GM12891 (cell line): ENCODE data around the gene EFNB1.

Experiments used
- DNase-seq: peaks from one replicate; pipeline ENCODE4 v3.0.0; 2011; ENCODE audit warnings: low spot score; ENCODE audit not compliant: insufficient read length
- FAIRE-seq: peaks from 2 replicates; lab custom pipeline; 2011; peaks lifted over from hg19 to GRCh38; lab: Jason Lieb, UNC
- PAX5 ChIP-seq: IDR thresholded peaks from 2 replicates; pipeline ENCODE4 v1.6.1; 2011; ENCODE audit warnings: low read length, moderate library complexity, mild to moderate bottlenecking; ENCODE audit not compliant: insufficient read depth, severe bottlenecking
- POLR2A ChIP-seq: IDR thresholded peaks from 2 replicates; pipeline ENCODE4 v1.6.1; 2011; ENCODE audit warnings: low read depth, low read length, control low read depth
- POLR2AphosphoS5 ChIP-seq: IDR thresholded peaks from 2 replicates; pipeline ENCODE4 v1.6.1; 2011; ENCODE audit warnings: low read depth, low read length, control low read depth
- POU2F2 ChIP-seq: IDR thresholded peaks from 2 replicates; pipeline ENCODE4 v1.6.1; 2011; ENCODE audit warnings: low read depth, mild to moderate bottlenecking, control low read depth, low read length, moderate library complexity
- SPI1 ChIP-seq: IDR thresholded peaks from 2 replicates; pipeline ENCODE4 v1.6.1; 2011; ENCODE audit warnings: low read depth, low read length, control low read depth
- TAF1 ChIP-seq: IDR thresholded peaks from 2 replicates; pipeline ENCODE4 v1.6.1; 2011; ENCODE audit warnings: low read depth, low read length, control low read depth

EFNB1 gene

GRCh38 chrX:68834371-68835103, 5.7 kb downstream of the EFNB1 start:
- TF ChIP-seq TAF1 = no peak
- no peak for TF ChIP-seq PAX5
- TF ChIP-seq POLR2A = no peak
- no peak for TF ChIP-seq POU2F2
- no peak for TF ChIP-seq SPI1
- TF ChIP-seq POLR2AphosphoS5 = no peak
- DNase-seq (no peak), FAIRE-seq (no peak)

- TF ChIP-seq POU2F2 = no peak
- no peak for TF ChIP-seq POLR2A
- TF ChIP-seq SPI1 = no peak
- no peak for TF ChIP-seq POLR2AphosphoS5
- no peak for TF ChIP-seq PAX5
- no peak for TF ChIP-seq TAF1
- no peak for FAIRE-seq
- no peak for DNase-seq
These were observed 6.3 kb downstream of the EFNB1 start for GRCh38 chrX:68835104-68835442.

DNA sequence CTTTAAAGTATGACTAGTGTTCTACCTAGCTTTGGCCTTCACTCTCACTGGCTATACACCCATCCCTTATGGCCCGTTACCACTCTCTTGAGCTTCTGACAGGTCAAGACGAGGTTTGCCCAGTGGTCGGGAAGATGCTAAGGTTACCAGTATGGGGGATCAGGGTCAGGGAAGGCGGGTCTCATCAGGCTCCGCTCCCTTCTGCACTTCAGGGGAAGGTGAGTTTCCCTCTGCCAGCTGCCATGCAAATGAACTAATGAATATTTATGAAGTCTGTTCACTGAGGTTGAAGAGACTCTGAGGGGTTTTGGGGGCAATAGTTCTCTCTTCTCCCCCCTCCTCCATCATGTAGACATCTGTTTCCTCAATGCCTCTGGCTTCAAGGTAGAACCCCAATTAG, 6.6 kb downstream of the EFNB1 start:
- TF ChIP-seq TAF1 = no peak
- TF ChIP-seq POU2F2 = no peak
- TF ChIP-seq SPI1 = no peak
- no peak for TF ChIP-seq POLR2AphosphoS5
- TF ChIP-seq POLR2A = no peak
- no peak for TF ChIP-seq PAX5
- DNase-seq (no peak), FAIRE-seq (no peak)

GRCh38 chrX:68837119-68837518, 8.3 kb downstream of the EFNB1 start:
- TF ChIP-seq SPI1 (no peak), TAF1 (no peak), POU2F2 (no peak), PAX5 (no peak), POLR2A (no peak)
- FAIRE-seq (no peak), DNase-seq (no peak)

GRCh38 chrX:68838571-68838910, 9.7 kb downstream of the EFNB1 start:
- DNase-seq = no peak
- no peak for FAIRE-seq

GRCh38 chrX:68839771-68840170, 10.9 kb downstream of the EFNB1 start:
- FAIRE-seq = no peak
- no peak for DNase-seq
- no peak for TF ChIP-seq PAX5

More at GRCh38 chrX:68838571-68838910, 9.7 kb downstream of the EFNB1 start:
- TF ChIP-seq POLR2AphosphoS5 (no peak), POLR2A (no peak), SPI1 (no peak), POU2F2 (no peak)

DNA sequence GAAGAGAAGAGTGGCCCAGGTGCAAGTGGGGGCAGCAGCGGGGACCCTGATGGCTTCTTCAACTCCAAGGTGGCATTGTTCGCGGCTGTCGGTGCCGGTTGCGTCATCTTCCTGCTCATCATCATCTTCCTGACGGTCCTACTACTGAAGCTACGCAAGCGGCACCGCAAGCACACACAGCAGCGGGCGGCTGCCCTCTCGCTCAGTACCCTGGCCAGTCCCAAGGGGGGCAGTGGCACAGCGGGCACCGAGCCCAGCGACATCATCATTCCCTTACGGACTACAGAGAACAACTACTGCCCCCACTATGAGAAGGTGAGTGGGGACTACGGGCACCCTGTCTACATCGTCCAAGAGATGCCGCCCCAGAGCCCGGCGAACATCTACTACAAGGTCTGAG, 11.4 kb downstream of the EFNB1 start:
- TF ChIP-seq POLR2A (no peak), POU2F2 (no peak), PAX5 (no peak)
- DNase-seq = no peak
- no peak for FAIRE-seq

GRCh38 chrX:68841251-68842049, 12.6 kb downstream of the EFNB1 start:
- no peak for TF ChIP-seq POLR2A
- TF ChIP-seq SPI1 = no peak
- TF ChIP-seq POU2F2 = no peak
- no peak for TF ChIP-seq POLR2AphosphoS5
- no peak for TF ChIP-seq PAX5
- TF ChIP-seq TAF1 = no peak
- FAIRE-seq (no peak), DNase-seq (no peak)

- DNase-seq (no peak), FAIRE-seq (no peak)
- TF ChIP-seq SPI1 (no peak), TAF1 (no peak), POU2F2 (no peak), POLR2A (no peak), POLR2AphosphoS5 (no peak), PAX5 (no peak)
These were observed 13.5 kb downstream of the EFNB1 start for GRCh38 chrX:68842351-68842750.
